ENCODE data around the gene SHC2.

The SHC2 gene

GRCh38 chr19:372306-372890 lies 88.4 kb downstream of the SHC2 start:
- DNase-seq (ENCODE audit: low read depth): no peak

DNA sequence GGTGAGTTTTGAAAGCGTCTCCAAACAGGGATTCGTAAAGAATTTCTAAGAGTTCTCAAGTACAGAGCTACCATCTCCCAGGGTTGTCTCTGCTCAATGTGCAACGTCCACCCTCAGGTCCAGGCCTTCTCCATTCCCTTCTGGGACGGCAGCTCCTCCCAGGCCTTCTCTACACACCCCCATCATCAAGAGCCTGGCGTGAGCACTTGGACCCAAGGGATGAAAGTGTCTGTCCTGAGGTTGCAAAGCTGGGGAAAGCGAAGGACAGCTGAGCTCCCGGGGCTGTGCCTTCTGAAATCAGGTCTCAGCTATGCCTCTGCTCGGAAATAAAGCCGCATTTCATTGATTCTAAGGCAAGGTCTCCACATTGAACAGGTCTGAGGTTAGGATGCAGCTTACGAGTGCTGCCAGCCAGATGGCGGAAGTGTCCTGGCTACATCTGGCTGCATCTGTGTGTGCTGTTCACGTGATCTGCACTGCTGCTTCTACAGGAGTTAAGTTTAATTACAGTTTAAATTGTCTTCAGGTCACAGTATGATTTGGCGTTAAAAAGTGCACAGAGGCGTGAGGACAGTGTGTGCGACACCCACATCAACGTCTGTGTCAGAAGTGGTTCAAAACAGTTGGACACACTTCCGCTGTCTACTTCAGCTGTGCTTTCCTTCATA lies 89.2 kb downstream of the SHC2 start:
- DNase-seq (ENCODE audit: low read depth): no peak

DNA sequence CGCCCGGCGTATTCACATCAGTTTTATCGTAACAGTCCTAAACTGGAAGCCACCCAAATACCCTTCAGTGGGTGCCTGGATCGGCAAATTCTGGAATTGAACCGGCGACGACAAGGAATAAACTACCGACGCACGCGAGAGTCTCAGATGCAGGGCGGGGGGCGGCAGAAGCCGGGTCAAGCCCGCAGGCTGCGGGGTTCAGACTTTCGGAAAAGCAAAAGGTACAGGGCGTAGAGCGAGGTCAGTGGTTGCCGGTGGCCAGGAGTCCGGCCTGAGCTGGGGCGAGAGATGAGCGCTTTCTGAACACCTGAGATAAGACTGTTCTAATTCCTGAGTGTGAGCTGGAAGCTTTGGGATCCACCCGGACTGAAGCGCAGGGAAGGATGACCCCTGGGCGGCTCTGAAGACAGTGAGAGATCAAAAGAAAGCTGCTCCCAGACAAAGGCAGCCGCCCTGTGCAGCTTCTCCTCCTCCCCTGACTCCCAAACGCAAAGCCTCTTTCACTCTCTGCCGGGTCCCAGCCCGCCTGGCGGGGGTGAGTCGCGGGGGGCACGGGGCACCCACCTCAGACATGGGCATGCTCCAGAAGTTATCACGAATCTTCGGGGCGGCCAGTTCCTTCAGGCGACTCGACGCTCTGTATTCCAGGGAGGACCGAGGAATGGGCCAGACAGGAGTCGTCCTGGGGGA lies 90.0 kb downstream of the SHC2 start:
- no peak for DNase-seq (ENCODE audit: low read depth)

DNA sequence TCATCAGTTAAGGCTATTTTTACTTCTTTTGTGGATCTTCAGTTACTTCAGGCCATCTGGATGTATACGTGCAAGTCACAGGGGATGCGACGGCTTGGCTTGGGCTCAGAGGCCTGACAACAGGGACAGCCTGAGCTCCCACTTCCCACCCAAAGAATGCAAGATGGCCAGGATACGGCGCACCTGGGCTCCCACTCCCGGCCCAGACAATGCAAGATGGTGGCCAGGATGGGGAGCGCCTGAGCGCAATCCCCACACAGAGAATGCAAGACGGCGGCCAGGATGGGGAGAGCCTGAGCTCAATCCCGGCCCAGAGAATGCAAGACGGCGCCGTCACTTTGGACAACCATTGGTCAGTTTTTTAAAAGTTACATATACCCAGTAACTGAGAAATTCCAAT lies 91.0 kb downstream of the SHC2 start:
- no peak for DNase-seq (ENCODE audit: low read depth)

GRCh38 chr19:369256-369655 lies 91.6 kb downstream of the SHC2 start:
- DNase-seq (ENCODE audit: low read depth): no peak

DNA sequence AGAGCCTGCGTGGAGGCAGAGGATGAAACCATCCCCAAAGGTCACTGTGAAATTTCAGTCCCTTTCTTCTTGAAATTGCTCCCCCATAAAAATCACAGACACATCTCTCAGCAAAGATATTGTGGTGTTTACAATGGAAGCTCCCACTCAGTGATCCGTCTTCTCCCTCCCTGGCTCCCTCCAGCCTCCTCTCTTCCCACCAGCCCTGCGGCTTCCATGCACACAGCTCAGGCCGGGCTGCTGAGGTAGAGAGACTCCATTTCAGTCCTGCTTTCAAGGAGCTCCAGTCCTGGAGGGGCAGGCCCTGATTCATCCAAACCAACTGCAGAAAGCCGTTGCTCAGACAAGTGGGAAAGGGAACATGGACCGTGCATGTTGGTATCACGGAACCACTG lies 92.2 kb downstream of the SHC2 start:
- no peak for DNase-seq (ENCODE audit: low read depth)

- no peak for DNase-seq (ENCODE audit: low read depth)
Observed at GRCh38 chr19:367963-368629, 92.7 kb downstream of the SHC2 start.

- DNase-seq (ENCODE audit: low read depth): no peak
Observed at GRCh38 chr19:367561-367960, 93.3 kb downstream of the SHC2 start.

- DNase-seq (ENCODE audit: low read depth): no peak
Observed at GRCh38 chr19:366951-367350, 93.9 kb downstream of the SHC2 start.
